K562 (cell line): ENCODE data around the gene AP2S1. TPM values are rescaled to one million over a fixed set of nuclear protein-coding genes. Genes with fewer than 3 reads are reported as not detected.
"Not testable (repeated sequence)": the region's sequence is repeated elsewhere in the genome, so short reads cannot be mapped to it uniquely, and the experiment has no call there.

Source experiments
- ATAC-seq: fragments of 200-7000 bp; cut with Tn5 transposase; 3 replicates; pipeline ENCODE4 v1.9.1; 2020; ENCODE audit warnings: moderate library complexity
- BruUV-seq: library from RNA; stranded (reverse); fragments of 400-500 nt; replicated peaks from 2 replicates; lab custom pipeline; 2021; lab: Mats Ljungman, UMichigan
- CTCF ChIA-PET: fragments of 300-600 bp; formaldehyde crosslinking; extraction: SDS; loops from one replicate; lab custom pipeline; 2021; ENCODE audit warnings: low intra/inter-chr PET ratio; lab: Yijun Ruan, JAX
- POLR2A ChIA-PET: fragments of 300-600, 350-650 bp; sonication (Branson Sonifier 250); formaldehyde crosslinking; extraction: SDS; loops from one replicate; lab custom pipeline; 2021; ENCODE audit warnings: antibody characterized with exemption, inconsistent platforms; lab: Yijun Ruan, JAX
- DNase-seq, 4 experiments: peaks; one replicate each; pipeline versions ENCODE4 v3.0.0 to v3.0.0-alpha.2; 2011 to 2018; ENCODE audit warnings: low spot score in 3 of 4, mixed read lengths in 3 of 4; ENCODE audit errors: extremely low read depth in 1 of 4
- FAIRE-seq: peaks from 2 replicates; lab custom pipeline; 2011; peaks lifted over from hg19 to GRCh38; lab: Jason Lieb, UNC
- H2AFZ ChIP-seq: 2 replicates; pipeline ENCODE4 v1.6.0; 2011; ENCODE audit warnings: low read depth, low read length, control low read depth, inconsistent platforms
- H3K27ac ChIP-seq: fragments of 200-600 bp; 3 replicates; pipeline ENCODE4 v1.8.0; 2011; ENCODE audit warnings: low read depth, mild to moderate bottlenecking, control low read depth, inconsistent platforms, low read length, moderate library complexity, mixed read lengths; ENCODE audit errors: extremely low read depth
- H3K27me3 ChIP-seq, 2 experiments: fragments of 300-600 bp in 1 of 2; 2 replicates in 1 of 2; 3 replicates in 1 of 2; pipeline versions ENCODE4 v1.6.0 to v1.8.0; 2011; ENCODE audit warnings: inconsistent platforms in 2 of 2, low read length in 2 of 2, mild to moderate bottlenecking in 1 of 2, mixed read lengths in 1 of 2, moderate library complexity in 1 of 2; ENCODE audit not compliant: control insufficient read depth in 2 of 2, insufficient read depth in 2 of 2
- H3K36me3 ChIP-seq: fragments of 300-600 bp; 3 replicates; pipeline ENCODE4 v1.8.0; 2011; ENCODE audit warnings: mild to moderate bottlenecking, low read length, inconsistent platforms; ENCODE audit not compliant: control insufficient read depth, insufficient read depth
- H3K4me1 ChIP-seq, 2 experiments: fragments of 200-600 bp in 1 of 2; replicated peaks in 1 of 2; 2 replicates in 1 of 2; 3 replicates in 1 of 2; pipeline versions ENCODE4 v1.5.1 to v1.8.0; 2011; ENCODE audit warnings: inconsistent platforms in 2 of 2, low read length in 2 of 2, mild to moderate bottlenecking in 1 of 2, mixed read lengths in 1 of 2, moderate library complexity in 1 of 2; ENCODE audit not compliant: control insufficient read depth in 2 of 2, insufficient read depth in 2 of 2
- H3K4me2 ChIP-seq: 2 replicates; pipeline ENCODE4 v1.6.1; 2011; ENCODE audit warnings: low read length, control low read depth, inconsistent platforms, mixed read lengths; ENCODE audit not compliant: insufficient read depth
- H3K4me3 ChIP-seq: fragments of 200-600 bp; sonication (generic), shearing (Covaris generic); 2 replicates; pipeline ENCODE4 v1.5.1; 2016; ENCODE audit warnings: control low read depth, inconsistent platforms
- H3K79me2 ChIP-seq: fragments of 200-600 bp; 3 replicates; pipeline ENCODE4 v1.8.0; 2011; ENCODE audit warnings: low read length, inconsistent platforms; ENCODE audit not compliant: control insufficient read depth, insufficient read depth
- H3K9ac ChIP-seq, 2 experiments: 2 replicates each; pipeline versions ENCODE4 v1.6.0 to v1.6.1; 2011; ENCODE audit warnings: low read depth in 2 of 2, low read length in 2 of 2, control low read depth in 1 of 2, inconsistent platforms in 1 of 2, mild to moderate bottlenecking in 1 of 2, mixed read lengths in 1 of 2; ENCODE audit not compliant: insufficient read depth in 1 of 2
- H3K9me1 ChIP-seq: one replicate; pipeline ENCODE4 v1.6.0; 2011; ENCODE audit warnings: inconsistent platforms, mild to moderate bottlenecking, low read length, moderate library complexity; ENCODE audit not compliant: control insufficient read depth, insufficient read depth
- H3K9me3 ChIP-seq: replicated peaks from 2 replicates; pipeline ENCODE4 v1.5.1; 2011; ENCODE audit warnings: low read depth, low read length, inconsistent platforms; ENCODE audit not compliant: control insufficient read depth, insufficient read depth
- H4K20me1 ChIP-seq: replicated peaks from 2 replicates; pipeline ENCODE4 v1.6.1; 2011; ENCODE audit warnings: low read length, inconsistent platforms, mixed read lengths; ENCODE audit not compliant: control insufficient read depth, insufficient read depth
- CBX3 ChIP-seq, 2 experiments: IDR thresholded peaks; 1 replicate in 1 of 2; 2 replicates in 1 of 2; pipeline ENCODE4 v1.6.1; 2012; ENCODE audit warnings: inconsistent platforms in 2 of 2, low read length in 2 of 2, borderline replicate concordance in 1 of 2, control low read depth in 1 of 2
- GTF2F1 ChIP-seq: IDR thresholded peaks from 2 replicates; pipeline ENCODE4 v1.6.1; 2011; ENCODE audit warnings: low read depth, low read length, improper control_type of control experiment
- HEY1 ChIP-seq: fragments of 250-450 bp; sonication (Bioruptor Pico); IDR thresholded peaks from 2 replicates; pipeline ENCODE4 v1.5.0; 2020; ENCODE audit warnings: mild to moderate bottlenecking, moderate library complexity, borderline replicate concordance
- HNRNPLL ChIP-seq: fragments of 200-400 bp; formaldehyde crosslinking; IDR thresholded peaks from 2 replicates; pipeline ENCODE4 v1.6.1; 2017; ENCODE audit warnings: low read length, low read depth, mild to moderate bottlenecking; ENCODE audit not compliant: poor library complexity, severe bottlenecking
- HNRNPUL1 ChIP-seq: fragments of 200-400 bp; formaldehyde crosslinking; IDR thresholded peaks from 2 replicates; pipeline ENCODE4 v1.6.1; 2017; ENCODE audit warnings: low read length
- NCOA4 ChIP-seq: fragments of 450-650 bp; IDR thresholded peaks from 2 replicates; pipeline ENCODE4 v1.6.1; 2018; ENCODE audit warnings: mild to moderate bottlenecking; ENCODE audit not compliant: partially characterized antibody
- SAFB2 ChIP-seq: fragments of 200-400 bp; formaldehyde crosslinking; IDR thresholded peaks from 2 replicates; pipeline ENCODE4 v1.6.1; 2018; ENCODE audit warnings: borderline replicate concordance, low read length, low read depth, moderate library complexity; ENCODE audit not compliant: severe bottlenecking
- TFE3 ChIP-seq: fragments of 450-650 bp; formaldehyde crosslinking; IDR thresholded peaks from 2 replicates; pipeline ENCODE4 v1.4.0; 2020; ENCODE audit warnings: mild to moderate bottlenecking, mixed read lengths
- WGBS: fragments of 100-300 bp; shearing (Covaris generic); methylation state at CpG from one replicate; pipeline ENCODE4 v1.1.6; 2016; ENCODE audit warnings: low coverage, mixed read lengths; ENCODE audit not compliant: insufficient coverage; ENCODE audit errors: missing lambda C conversion rate; 5-methylcytosine and 5-hydroxymethylcytosine counted together
- in situ Hi-C: fragments of 300-500 bp; cut with MboI; formaldehyde crosslinking; loops from 4 replicates; pipeline ENCODE4 v1.15.0; 2018; ENCODE audit warnings: inconsistent platforms, mixed read lengths
- intact Hi-C: fragments of 100-400 bp; cut with micrococcal nuclease; formaldehyde crosslinking; loops from 2 replicates; pipeline ENCODE4 v1.14.2; 2022
- polyA plus RNA-seq, 8 experiments: library from polyadenylated mRNA; depleted of rRNA in 4 of 8; stranded (reverse) in 5 of 8; unstranded in 3 of 8; fragments of >200 nt; fragmentation: Nextera tagmentation in 2 of 8; fragmentation: Illumina TruSeq in 1 of 8; extraction: Ambion mirVana in 2 of 8; extraction: Trizol in 1 of 8; gene quantifications; 2 replicates each; pipeline versions ENCODE4 v1.2.1 to v1.2.3, GENCODE V29; 2011 to 2014; ENCODE audit warnings: inconsistent platforms in 1 of 8, missing spikeins in 1 of 8
- total RNA-seq, 7 experiments: library from RNA; depleted of rRNA in 6 of 7; stranded (reverse); fragments of >200 nt in 6 of 7; fragmentation: Illumina TruSeq in 2 of 7; extraction: Trizol in 2 of 7; gene quantifications; 2 replicates each; pipeline versions ENCODE4 v1.2.1 to v1.2.3, GENCODE V29; 2011 to 2021; ENCODE audit warnings: low replicate concordance in 1 of 7
- TF ChIP-seq, protein P1 (sequence below): fragments of 200-800 bp; sonication (Bioruptor generic); IDR thresholded peaks from 2 replicates; pipeline ENCODE4 v1.6.1; 2016; ENCODE audit warnings: missing genetic modification characterization, missing compliant biosample characterization

AP2S1 gene
- total and polyA plus RNA-seq, 9 of the 15 experiments (the other 6 are each of a cell fraction or from before 2014, with no cell fraction given): 32.4 to 294 (median 136) TPM

DNA sequence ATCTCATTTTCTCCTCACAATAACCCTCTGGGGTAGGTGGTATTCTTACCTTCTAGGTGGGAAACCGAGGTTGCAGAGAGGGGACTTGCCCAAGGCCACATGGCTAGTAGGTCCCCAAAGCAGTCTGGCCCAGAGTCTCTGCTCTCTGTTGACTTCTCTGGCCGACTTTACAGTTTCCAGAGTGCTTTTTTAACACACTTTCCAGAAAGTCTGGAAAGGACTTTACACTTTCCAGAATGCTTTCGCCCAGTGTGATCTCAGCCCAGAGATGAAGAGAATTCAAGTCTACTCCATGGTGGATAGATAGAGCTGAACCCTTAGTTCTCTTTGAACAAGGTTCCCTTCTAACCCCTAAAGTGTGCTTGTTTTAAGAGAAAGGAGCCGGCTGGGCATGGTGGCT is 22.3 kb upstream of the AP2S1 start:
- ChIA-PET POLR2A (interaction anchor here (1.0 to 1.1 kb wide), 3 partner anchors 9 to 11 kb away, joined by 3 to 6 read pairs (median 4); no protein-coding TSS in a partner anchor), CTCF (no interaction called here)
- 67% methylated on average over 4 of the region's 4 CpGs for WGBS
- peak; percentile 32; the same call in 1 of the 3 replicates for ATAC-seq
- Histone ChIP-seq H3K9me3 (no peaks in the 10 kb centered on the region), H4K20me1 (no peaks in the 10 kb centered on the region), H3K36me3 (peaks cover 15% of the 10 kb centered on the region), H3K27me3 (no peaks in the 10 kb centered on the region), H3K79me2 (peaks cover 76% of the 10 kb centered on the region), H3K9me1 (no peaks in the 10 kb centered on the region), H3K4me3 (no peak overlapping the region), H3K4me1 (peaks cover 2 to 16% of the 10 kb centered on the region in 2 experiments; a peak in 4 of 5 replicates), H3K27ac (no peak overlapping the region), H2AFZ (no peak overlapping the region), H3K9ac (no peak overlapping the region), H3K4me2 (no peak overlapping the region)
- FAIRE-seq: no peak
- TF ChIP-seq HEY1 (no peak), SAFB2 (no peak), HNRNPLL (no peak), TFE3 (no peak), HNRNPUL1 (no peak), NCOA4 (no peak), CBX3 (IDR thresholded peaks at IDR 0.05; ENCODE audit: borderline replicate concordance in 1 of 2, low read length in 2 of 2) (no peak), GTF2F1 (no peak)
- TF ChIP-seq, protein P1, sequence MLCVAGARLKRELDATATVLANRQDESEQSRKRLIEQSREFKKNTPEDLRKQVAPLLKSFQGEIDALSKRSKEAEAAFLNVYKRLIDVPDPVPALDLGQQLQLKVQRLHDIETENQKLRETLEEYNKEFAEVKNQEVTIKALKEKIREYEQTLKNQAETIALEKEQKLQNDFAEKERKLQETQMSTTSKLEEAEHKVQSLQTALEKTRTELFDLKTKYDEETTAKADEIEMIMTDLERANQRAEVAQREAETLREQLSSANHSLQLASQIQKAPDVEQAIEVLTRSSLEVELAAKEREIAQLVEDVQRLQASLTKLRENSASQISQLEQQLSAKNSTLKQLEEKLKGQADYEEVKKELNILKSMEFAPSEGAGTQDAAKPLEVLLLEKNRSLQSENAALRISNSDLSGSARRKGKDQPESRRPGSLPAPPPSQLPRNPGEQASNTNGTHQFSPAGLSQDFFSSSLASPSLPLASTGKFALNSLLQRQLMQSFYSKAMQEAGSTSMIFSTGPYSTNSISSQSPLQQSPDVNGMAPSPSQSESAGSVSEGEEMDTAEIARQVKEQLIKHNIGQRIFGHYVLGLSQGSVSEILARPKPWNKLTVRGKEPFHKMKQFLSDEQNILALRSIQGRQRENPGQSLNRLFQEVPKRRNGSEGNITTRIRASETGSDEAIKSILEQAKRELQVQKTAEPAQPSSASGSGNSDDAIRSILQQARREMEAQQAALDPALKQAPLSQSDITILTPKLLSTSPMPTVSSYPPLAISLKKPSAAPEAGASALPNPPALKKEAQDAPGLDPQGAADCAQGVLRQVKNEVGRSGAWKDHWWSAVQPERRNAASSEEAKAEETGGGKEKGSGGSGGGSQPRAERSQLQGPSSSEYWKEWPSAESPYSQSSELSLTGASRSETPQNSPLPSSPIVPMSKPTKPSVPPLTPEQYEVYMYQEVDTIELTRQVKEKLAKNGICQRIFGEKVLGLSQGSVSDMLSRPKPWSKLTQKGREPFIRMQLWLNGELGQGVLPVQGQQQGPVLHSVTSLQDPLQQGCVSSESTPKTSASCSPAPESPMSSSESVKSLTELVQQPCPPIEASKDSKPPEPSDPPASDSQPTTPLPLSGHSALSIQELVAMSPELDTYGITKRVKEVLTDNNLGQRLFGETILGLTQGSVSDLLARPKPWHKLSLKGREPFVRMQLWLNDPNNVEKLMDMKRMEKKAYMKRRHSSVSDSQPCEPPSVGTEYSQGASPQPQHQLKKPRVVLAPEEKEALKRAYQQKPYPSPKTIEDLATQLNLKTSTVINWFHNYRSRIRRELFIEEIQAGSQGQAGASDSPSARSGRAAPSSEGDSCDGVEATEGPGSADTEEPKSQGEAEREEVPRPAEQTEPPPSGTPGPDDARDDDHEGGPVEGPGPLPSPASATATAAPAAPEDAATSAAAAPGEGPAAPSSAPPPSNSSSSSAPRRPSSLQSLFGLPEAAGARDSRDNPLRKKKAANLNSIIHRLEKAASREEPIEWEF (CRISPR knock-in tag): no peak
- DNase-seq: no peak
- intact Hi-C loops: no loop called here
- in situ Hi-C loops: no loop called here
- no TSS peak for BruUV-seq

DNA sequence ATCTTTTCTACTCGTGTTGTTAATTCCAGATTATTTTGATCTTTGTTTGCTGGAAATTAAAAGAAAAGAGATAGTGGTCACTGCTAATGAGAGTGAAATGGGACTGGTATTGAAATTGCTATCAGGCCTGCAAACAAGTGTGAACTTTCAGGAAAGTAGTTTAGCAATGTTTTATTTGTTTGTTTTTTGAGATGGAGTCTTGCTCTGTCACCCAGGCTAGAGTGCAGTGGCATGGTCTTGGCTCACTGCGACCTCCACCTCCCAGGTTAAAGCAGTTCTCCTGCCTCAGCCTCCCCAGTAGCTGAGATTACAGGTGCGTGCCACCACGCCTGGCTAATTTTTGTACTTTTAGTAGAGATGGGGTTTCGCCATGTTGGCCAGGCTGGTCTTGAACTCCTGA is 20.5 kb upstream of the AP2S1 start:
- H3K9ac ChIP-seq, H3K4me2 ChIP-seq, DNase-seq, H3K27me3 ChIP-seq, FAIRE-seq, BruUV-seq, ATAC-seq, in situ Hi-C loops, H3K9me3 ChIP-seq, H4K20me1 ChIP-seq, H3K4me3 ChIP-seq, H3K9me1 ChIP-seq, intact Hi-C loops, POLR2A ChIA-PET, H2AFZ ChIP-seq, H3K27ac ChIP-seq: not testable (repeated sequence)
- 88% methylated on average over 5 of the region's 5 CpGs for WGBS
- H3K79me2 ChIP-seq: peaks cover 90% of the 10 kb centered on the region
- CTCF ChIA-PET: interaction anchor here (0.8 kb wide), 1 partner anchor 15 kb away, joined by 3 read pairs; no protein-coding TSS in a partner anchor
- H3K36me3 ChIP-seq: peaks cover 18% of the 10 kb centered on the region
- H3K4me1 ChIP-seq: peaks cover 15 to 16% of the 10 kb centered on the region in 2 experiments; a peak in 4 of 5 replicates
